Endothelial cell of umbilical vein (primary cell): Measurements from ENCODE around the gene RRP8. TPM values are rescaled to one million over a fixed set of nuclear protein-coding genes. Genes with fewer than 3 reads are reported as not detected.

ENCODE experiments used
- BruUV-seq: library from RNA; stranded (reverse); fragments of 400-500 nt; replicated peaks from 2 replicates; lab custom pipeline; 2021; lab: Mats Ljungman, UMichigan
- CTCF ChIA-PET: fragments of 300-600, 350-600 bp; sonication (Branson Sonifier 250); formaldehyde crosslinking; loops from one replicate; lab custom pipeline; 2021; ENCODE audit warnings: antibody characterized with exemption, inconsistent platforms; lab: Charles Lee
- POLR2A ChIA-PET: fragments of 300-600, 350-600 bp; sonication (Branson Sonifier 250); formaldehyde crosslinking; loops from one replicate; lab custom pipeline; 2021; ENCODE audit warnings: antibody characterized with exemption, inconsistent platforms; lab: Charles Lee
- DNase-seq: peaks from one replicate; pipeline ENCODE4 v3.0.0-alpha.2; 2011; ENCODE audit warnings: low read depth, low spot score
- FAIRE-seq: peaks from 2 replicates; lab custom pipeline; 2011; peaks lifted over from hg19 to GRCh38; lab: Jason Lieb, UNC
- H2AFZ ChIP-seq: 2 replicates; pipeline ENCODE4 v1.6.0; 2012; ENCODE audit warnings: low read depth, low read length, control low read depth, inconsistent platforms
- H3K27ac ChIP-seq: 2 replicates; pipeline ENCODE4 v1.5.1; 2011; ENCODE audit warnings: low read depth, mild to moderate bottlenecking, control low read depth, low read length, moderate library complexity; ENCODE audit not compliant: insufficient read depth
- H3K27me3 ChIP-seq, 2 experiments: 2 replicates each; pipeline versions ENCODE4 v1.6.0 to v1.6.1; 2011; ENCODE audit warnings: low read length in 2 of 2, mixed read lengths in 1 of 2; ENCODE audit not compliant: control insufficient read depth in 2 of 2, insufficient read depth in 2 of 2
- H3K36me3 ChIP-seq, 2 experiments: 2 replicates in 1 of 2; 3 replicates in 1 of 2; pipeline ENCODE4 v1.5.1; 2011; ENCODE audit warnings: low read length in 2 of 2, mild to moderate bottlenecking in 1 of 2, moderate library complexity in 1 of 2; ENCODE audit not compliant: control insufficient read depth in 2 of 2, insufficient read depth in 2 of 2; ENCODE audit errors: extremely low read depth in 1 of 2
- H3K4me1 ChIP-seq: 3 replicates; pipeline ENCODE4 v1.5.1; 2011; ENCODE audit warnings: mild to moderate bottlenecking, low read length; ENCODE audit not compliant: control insufficient read depth, insufficient read depth; ENCODE audit errors: extremely low read depth
- H3K4me2 ChIP-seq: 2 replicates; pipeline ENCODE4 v1.6.1; 2011; ENCODE audit warnings: low read length, control low read depth, mixed read lengths; ENCODE audit not compliant: insufficient read depth
- H3K4me3 ChIP-seq, 3 experiments: fragments of 200-600 bp in 1 of 3; sonication (generic), shearing (Covaris generic) in 1 of 3; replicated peaks in 1 of 3; 2 replicates each; pipeline ENCODE4 v1.5.1; 2011 to 2016; ENCODE audit warnings: control low read depth in 3 of 3, low read length in 3 of 3, mild to moderate bottlenecking in 2 of 3, inconsistent platforms in 1 of 3, low read depth in 1 of 3, moderate library complexity in 1 of 3; ENCODE audit not compliant: insufficient read depth in 1 of 3
- H3K79me2 ChIP-seq: 2 replicates; pipeline ENCODE4 v1.6.0; 2012; ENCODE audit warnings: low read length, inconsistent platforms; ENCODE audit not compliant: control insufficient read depth, insufficient read depth
- H3K9ac ChIP-seq: replicated peaks from 2 replicates; pipeline ENCODE3; 2011; ENCODE audit warnings: low read length, control low read depth; ENCODE audit not compliant: insufficient read depth; ENCODE audit errors: extremely low read depth
- H3K9me1 ChIP-seq: replicated peaks from 3 replicates; pipeline ENCODE4 v1.6.0; 2011; ENCODE audit warnings: mild to moderate bottlenecking, low read length; ENCODE audit not compliant: control insufficient read depth, insufficient read depth; ENCODE audit errors: extremely low read depth
- H3K9me3 ChIP-seq: replicated peaks from 2 replicates; pipeline ENCODE4 v1.5.1; 2012; ENCODE audit warnings: low read length, inconsistent platforms; ENCODE audit not compliant: control insufficient read depth, insufficient read depth
- H4K20me1 ChIP-seq: replicated peaks from 2 replicates; pipeline ENCODE3; 2011; ENCODE audit warnings: mild to moderate bottlenecking, low read length; ENCODE audit not compliant: control insufficient read depth, insufficient read depth; ENCODE audit errors: extremely low read depth
- CTCF ChIP-seq, 2 donors: IDR thresholded peaks; 1 replicate in 1 of 2; 2 replicates in 1 of 2; pipeline ENCODE4 v1.5.1; 2011; ENCODE audit warnings: low read length in 2 of 2, mild to moderate bottlenecking in 2 of 2, moderate library complexity in 2 of 2, control low read depth in 1 of 2, inconsistent platforms in 1 of 2, low read depth in 1 of 2; ENCODE audit not compliant: insufficient read depth in 1 of 2; ENCODE audit errors: extremely low read depth in 1 of 2
- EZH2 ChIP-seq: IDR thresholded peaks from 2 replicates; pipeline ENCODE4 v1.6.1; 2012; ENCODE audit warnings: borderline replicate concordance, low read depth, mild to moderate bottlenecking, moderate library complexity, low read length, inconsistent platforms; ENCODE audit not compliant: severe bottlenecking
- MYC ChIP-seq: IDR thresholded peaks from one replicate; pipeline ENCODE4 v1.6.1; 2011; ENCODE audit warnings: mild to moderate bottlenecking, low read depth, low read length
- dilution Hi-C: fragments of 300-500 bp; cut with MboI; formaldehyde crosslinking; loops from one replicate; pipeline ENCODE4 v1.15.0; 2019; ENCODE audit warnings: low sequenced_read_pairs; ENCODE audit not compliant: extremely low pct_ligation_motif_present
- intact Hi-C: fragments of 100-400 bp; cut with micrococcal nuclease; formaldehyde crosslinking; loops from one replicate; pipeline ENCODE4 v1.10.0; 2022
- polyA plus RNA-seq, 4 experiments: library from polyadenylated mRNA; depleted of rRNA in 3 of 4; stranded (reverse) in 3 of 4; unstranded in 1 of 4; fragments of >200 nt; gene quantifications; 2 replicates each; pipeline versions ENCODE4 v1.2.1 to v1.2.3, GENCODE V29; 2011 to 2012; ENCODE audit warnings: missing spikeins in 1 of 4
- total RNA-seq: library from RNA; stranded (reverse); gene quantifications from 2 replicates; pipeline ENCODE4 v1.2.3, GENCODE V29; 2021

Gene RRP8
- total and polyA plus RNA-seq, 2 donors (not counting 3 experiments of a cell fraction or from before 2014, with no cell fraction given): 6.4 to 19.4 TPM

GRCh38 chr11:6604081-6604626 is 738 bp upstream of the RRP8 start:
- peak; percentile 79 for DNase-seq
- no peaks in the 10 kb centered on the region for H3K9me1 ChIP-seq
- TF ChIP-seq CTCF (IDR thresholded peaks at IDR 0.05; ENCODE audit: extremely low read depth in 1 of 2, insufficient read depth in 1 of 2, low read depth in 1 of 2, low read length in 2 of 2): peak in 1 of 2 donors; percentile 23
- no peak for TF ChIP-seq MYC
- TF ChIP-seq EZH2: no peak
- peak overlapping the region; percentile 79 for H3K9ac ChIP-seq
- peak; percentile 79 for FAIRE-seq
- H3K36me3 ChIP-seq: peaks cover 31 to 33% of the 10 kb centered on the region in 2 experiments
- H2AFZ ChIP-seq: peak overlapping the region; percentile 83
- peaks cover 50% of the 10 kb centered on the region for H3K4me1 ChIP-seq
- H4K20me1 ChIP-seq: peaks cover 3% of the 10 kb centered on the region
- no peaks in the 10 kb centered on the region for H3K9me3 ChIP-seq
- H3K79me2 ChIP-seq: peaks cover 86% of the 10 kb centered on the region
- intact Hi-C loops: loop anchor here (1.0 to 2.0 kb wide), 5 partner anchors 14 to 281 kb away; no protein-coding TSS in a partner anchor
- dilution Hi-C loops: no loop called here
- peak overlapping the region; percentile 91 for H3K4me2 ChIP-seq
- H3K4me3 ChIP-seq: peak overlapping the region; percentile 62 to 97 (median 90)
- H3K27ac ChIP-seq: peak overlapping the region; percentile 83
- ChIA-PET CTCF (interaction anchor here (0.6 to 7.7 kb wide), 19 partner anchors 9 to 225 kb away, joined by 3 to 122 read pairs (median 6); partner anchors contain the start of genes ARFIP2, DCHS1, MRPL17 and TAF10), POLR2A (interaction anchor here (0.8 to 1.4 kb wide), 2 partner anchors 14 to 31 kb away, joined by 3 to 6 read pairs; partner anchors contain the start of gene TPP1)
- no peaks in the 10 kb centered on the region for H3K27me3 ChIP-seq
- TSS peak; percentile 58 for BruUV-seq
